Psoas muscle (tissue), 8 donors: ENCODE data around the gene DAGLB. TPM values are rescaled to one million over a fixed set of nuclear protein-coding genes. Genes with fewer than 3 reads are reported as not detected.

Source experiments
- ATAC-seq, 4 donors: fragments of 200-7000 bp; cut with Tn5 transposase; one replicate each; pipeline ENCODE4 v1.9.1; 2020; ENCODE audit warnings: moderate library complexity in 3 of 4, mild to moderate bottlenecking in 2 of 4
- DNase-seq, 2 donors: peaks; one replicate each; pipeline ENCODE4 v3.0.0-alpha.2; 2020
- H3K27ac ChIP-seq: fragments of 200-600 bp; one replicate; pipeline ENCODE4 v1.8.0; 2022
- H3K27me3 ChIP-seq, 3 donors: fragments of 200-600 bp in 1 of 3; one replicate each; pipeline versions ENCODE4 v1.6.1 to v1.8.0; 2013 to 2022; ENCODE audit warnings: low read length in 2 of 3, mild to moderate bottlenecking in 2 of 3, moderate library complexity in 1 of 3; ENCODE audit not compliant: insufficient read depth in 3 of 3
- H3K36me3 ChIP-seq, 2 donors: fragments of 200-600 bp in 1 of 2; one replicate each; pipeline versions ENCODE4 v1.6.1 to v1.8.0; 2013 to 2022; ENCODE audit warnings: low read depth in 1 of 2, mild to moderate bottlenecking in 1 of 2, moderate library complexity in 1 of 2; ENCODE audit not compliant: insufficient read depth in 1 of 2
- H3K4me1 ChIP-seq: fragments of 200-600 bp; one replicate; pipeline ENCODE4 v1.8.0; 2022
- H3K4me3 ChIP-seq: fragments of 200-600 bp; one replicate; pipeline ENCODE4 v1.8.0; 2022; ENCODE audit warnings: mild to moderate bottlenecking
- H3K9me3 ChIP-seq: fragments of 200-600 bp; one replicate; pipeline ENCODE4 v1.8.0; 2022
- CTCF ChIP-seq: fragments of 200-600 bp; IDR thresholded peaks from one replicate; pipeline ENCODE4 v1.8.0; 2022; ENCODE audit warnings: antibody characterized with exemption
- WGBS, 3 donors: extraction: QIAGEN DNeasy Blood & Tissue Kit; methylation state at CpG; one replicate each; pipeline versions ENCODE4 v1.1.6 to v1.1.7; 2013; 5-methylcytosine and 5-hydroxymethylcytosine counted together
- intact Hi-C, 2 donors: fragments of 100-400 bp; cut with DNase I; formaldehyde crosslinking; loops; one replicate each; pipeline versions ENCODE4 v1.11.0 to v1.14.2; 2022
- long read RNA-seq, 2 donors: library from polyadenylated mRNA; unstranded; transcript quantifications; one replicate each; pipeline ENCODE4 v2.0.0, GENCODE V29; 2021
- polyA plus RNA-seq, 3 donors: library from polyadenylated mRNA; stranded (reverse); fragments of 200-250 nt; gene quantifications; one replicate each; pipeline ENCODE4 v1.2.3, GENCODE V29; 2013
- total RNA-seq, 4 donors: library from RNA; stranded (reverse); fragmentation: NEBNext Ultra II Directional in 2 of 4; extraction: Animal tissue kit (Norgen Biotek cat#: 25700) in 2 of 4; gene quantifications; one replicate each; pipeline versions ENCODE4 v1.2.1 to v1.2.4, GENCODE V29; 2021 to 2023
- donor health status: healthy with polysubstance abuse.
- donor health status: DM: no; HTN: no; CAD: no; lungs with moderate emphysema.
- donor health status: Bipolar disorder and iron deficiency.
- donor health status: healthy.
- donor health status: DM: yes; HTN: yes; CAD: no.
- donor health status: DM: no; HTN: no; CAD: no.
- donor health status: DM: no; HTN: no; CAD: no.
- donor health status: DM: yes; HTN: yes; CAD: no.

DAGLB gene
- total RNA-seq (10 to 100 TPM in 3 of 4 donors, 1 to 10 TPM in 1; 9.2 to 16.8 (median 12.8) TPM), polyA plus RNA-seq (10 to 100 TPM; 10.6 to 23.8 (median 12.1) TPM)
- long read RNA-seq, donor 1, transcript DAGLB-201 (15 exons, 2,897 nt) = major isoform, 8 of 9 reads
- long read RNA-seq, donor 1, partial matches to known transcripts = 0 of 9 reads
- long read RNA-seq, donor 1, other reads (novel, unspliced or antisense) = 1 of 9 reads
- long read RNA-seq, donor 2, transcript DAGLB-201 (15 exons, 2,897 nt) = major isoform, 10 of 24 reads
- long read RNA-seq, donor 2, partial matches to known transcripts = 4 of 24 reads
- long read RNA-seq, donor 2, other reads (novel, unspliced or antisense) = 10 of 24 reads

GRCh38 chr7:6447581-6448199 lies at the start of gene DAGLB:
DAGLB (minus strand) TSS chr7:6447954; CDS start chr7:6447842, 112 bp downstream.
- Histone ChIP-seq H3K27ac (peak within 1 kb of the TSS; percentile 91), H3K4me3 (peak within 1 kb of the TSS; percentile 97), H3K4me1 (peaks cover 38% of the 10 kb centered on the region), H3K36me3 (peaks cover 3 to 28% of the 10 kb centered on the region in 2 donors), H3K27me3 (no peaks in the 10 kb centered on the region), H3K9me3 (no peaks in the 10 kb centered on the region)
- intact Hi-C loops = no loop called here
- ATAC-seq (peak; percentile 81 to 91 (median 85)), DNase-seq (peak; percentile 93 to 98)
- 0 to 1% (median 0%) methylated on average over 56 to 61 of the region's 61 CpGs for WGBS, 3 donors
- TF ChIP-seq CTCF = no peak

- Histone ChIP-seq H3K36me3 (no peaks in the 10 kb centered on the region), H3K9me3 (no peaks in the 10 kb centered on the region), H3K4me1 (no peaks in the 10 kb centered on the region), H3K27me3 (no peaks in the 10 kb centered on the region), H3K4me3 (no peak overlapping the region), H3K27ac (no peak overlapping the region)
- no peak for ATAC-seq
- WGBS, 3 donors = 83 to 92% (median 90%) methylated on average over 9 to 14 of the region's 14 CpGs
- intact Hi-C loops = no loop called here
- DNase-seq = no peak
- no peak for TF ChIP-seq CTCF
These were observed 49.8 kb upstream of the DAGLB start for GRCh38 chr7:6497637-6497905.

- whole genome bisulfite sequencing, 3 donors = 56 to 62% (median 57%) methylated on average over 19 of the region's 19 CpGs
- H3K9me3 ChIP-seq = no peaks in the 10 kb centered on the region
- intact Hi-C loops = no loop called here
- no peaks in the 10 kb centered on the region for H3K36me3 ChIP-seq
- H3K27me3 ChIP-seq = no peaks in the 10 kb centered on the region
- DNase-seq (no peak), ATAC-seq (no peak)
- H3K4me3 ChIP-seq = no peak overlapping the region
- no peaks in the 10 kb centered on the region for H3K4me1 ChIP-seq
- no peak for TF ChIP-seq CTCF
- H3K27ac ChIP-seq = no peak overlapping the region
These were observed 49.3 kb upstream of the DAGLB start for GRCh38 chr7:6496842-6497636.

- Histone ChIP-seq H3K27me3 (no peaks in the 10 kb centered on the region), H3K4me1 (no peaks in the 10 kb centered on the region), H3K36me3 (no peaks in the 10 kb centered on the region), H3K4me3 (no peak overlapping the region), H3K27ac (no peak overlapping the region), H3K9me3 (no peaks in the 10 kb centered on the region)
- WGBS, 3 donors = 90 to 96% (median 91%) methylated on average over 6 of the region's 6 CpGs
- ATAC-seq = no peak
- intact Hi-C loops = no loop called here
- no peak for DNase-seq
- no peak for TF ChIP-seq CTCF
These were observed 48.0 kb upstream of the DAGLB start for GRCh38 chr7:6495597-6496262.
